Retina (tissue), 1 donor: Measurements from ENCODE around the gene ZNF587.
"Not testable (repeated sequence)": the region's sequence is repeated elsewhere in the genome, so short reads cannot be mapped to it uniquely, and the experiment has no call there.

ENCODE experiments used
- DNase-seq: peaks from one replicate; pipeline ENCODE4 v3.0.0-alpha.2; 2016

ZNF587 gene

DNA sequence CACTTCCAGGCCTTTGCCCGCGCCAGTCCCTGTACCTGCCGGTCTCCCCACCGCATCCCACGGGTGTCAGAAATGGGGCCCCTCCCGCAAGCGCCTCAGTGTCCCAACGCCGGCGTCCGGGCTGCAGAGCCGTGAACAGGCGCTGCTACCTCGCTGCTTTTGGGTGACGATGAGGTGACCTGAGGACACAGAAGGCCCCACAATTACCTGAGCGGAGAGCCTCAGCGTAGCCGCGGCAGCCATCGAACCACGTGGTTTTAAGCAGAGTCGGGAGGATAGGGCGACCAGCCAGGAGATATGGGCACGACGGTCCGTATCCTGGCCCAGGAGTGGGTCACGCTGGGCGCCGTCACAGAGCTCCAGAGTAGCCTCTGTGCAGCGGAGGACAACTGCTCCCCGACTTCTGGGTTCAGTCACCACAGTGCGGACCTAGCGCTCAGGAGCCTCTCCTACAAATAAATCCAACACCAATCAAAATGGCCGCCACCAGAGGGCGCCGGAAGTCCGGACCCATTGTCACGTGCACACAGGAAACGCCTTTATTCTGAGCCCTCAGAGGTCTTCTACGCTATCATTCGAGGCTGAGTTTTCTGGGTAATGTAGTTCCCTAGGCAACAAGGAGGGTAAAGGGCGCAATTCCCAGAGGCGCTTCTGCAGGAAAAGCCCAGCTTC lies 39.0 kb downstream of the ZNF587 start, which contains the start of gene ZNF814:
ZNF814 (minus strand) TSS at position 478 of the 672 bp plus-strand sequence; CDS start at position 243, 235 bp downstream.
- DNase-seq, result peak; percentile 96

DNA sequence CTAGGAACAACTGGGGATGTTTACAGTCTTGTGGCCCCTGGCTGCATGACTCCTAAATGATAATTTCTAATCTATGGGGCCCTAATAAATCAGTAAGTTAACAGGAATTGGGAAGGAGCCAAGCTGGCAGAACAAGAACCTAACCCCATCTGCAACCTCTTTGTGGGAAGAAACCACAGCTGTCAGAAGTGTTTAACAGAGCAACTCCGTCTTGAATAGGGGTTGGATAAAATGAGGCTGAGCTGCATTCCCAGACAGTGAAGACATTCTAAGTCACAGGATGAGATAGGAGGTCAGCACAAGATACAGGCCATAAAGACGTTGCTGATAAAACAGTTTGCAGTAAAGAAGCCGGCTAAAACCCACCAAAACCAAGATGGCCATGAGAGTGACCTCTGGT lies 41.0 kb downstream of the ZNF587 start:
- DNase-seq, result not testable (repeated sequence)

DNA sequence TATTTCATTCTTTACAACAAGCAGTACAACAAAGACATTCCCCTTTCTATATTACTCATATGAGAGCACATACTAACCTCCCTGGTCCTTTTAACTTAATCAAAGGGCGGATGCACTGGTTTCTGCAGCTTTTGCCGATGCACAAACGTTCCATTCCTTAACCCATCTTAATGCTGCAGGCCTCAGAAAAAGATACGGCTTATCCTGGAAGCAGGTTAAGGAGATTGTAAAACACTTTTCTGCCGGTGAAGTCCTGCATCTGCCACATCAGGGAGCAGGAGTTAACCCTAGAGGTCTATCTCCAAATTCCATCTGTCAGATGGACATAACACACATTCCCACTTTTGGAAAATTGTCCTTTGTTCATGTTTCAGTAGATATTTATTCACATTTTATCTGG lies 50.7 kb downstream of the ZNF587 start:
- no peak for DNase-seq

DNA sequence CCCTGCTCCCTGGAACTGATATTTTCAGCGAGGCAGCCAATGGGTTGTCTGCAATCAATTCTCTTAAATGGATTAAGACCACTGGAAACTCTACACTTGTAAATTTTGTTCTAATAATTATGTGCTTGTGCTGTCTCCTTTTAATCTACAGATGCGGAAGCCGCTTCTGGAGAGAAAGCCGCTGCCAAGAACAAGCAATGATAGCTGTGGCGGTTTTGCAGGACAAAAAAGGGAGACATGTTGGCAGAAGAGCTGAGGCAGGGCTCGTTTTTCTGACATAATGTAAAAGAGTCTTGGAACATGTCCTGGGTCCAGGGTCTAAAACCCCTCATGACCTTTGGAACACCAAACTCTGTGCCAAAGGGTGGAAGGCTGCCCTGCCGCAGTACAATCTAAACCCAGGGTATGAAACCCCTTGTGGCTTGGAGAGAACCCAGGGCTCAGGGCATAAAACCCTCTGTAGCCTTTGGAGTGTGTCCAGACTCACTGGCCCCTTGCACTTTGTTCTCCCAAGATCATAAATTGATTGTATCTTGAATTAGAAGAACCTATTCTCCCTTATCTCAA lies 54.0 kb downstream of the ZNF587 start:
- DNase-seq, result no peak

DNA sequence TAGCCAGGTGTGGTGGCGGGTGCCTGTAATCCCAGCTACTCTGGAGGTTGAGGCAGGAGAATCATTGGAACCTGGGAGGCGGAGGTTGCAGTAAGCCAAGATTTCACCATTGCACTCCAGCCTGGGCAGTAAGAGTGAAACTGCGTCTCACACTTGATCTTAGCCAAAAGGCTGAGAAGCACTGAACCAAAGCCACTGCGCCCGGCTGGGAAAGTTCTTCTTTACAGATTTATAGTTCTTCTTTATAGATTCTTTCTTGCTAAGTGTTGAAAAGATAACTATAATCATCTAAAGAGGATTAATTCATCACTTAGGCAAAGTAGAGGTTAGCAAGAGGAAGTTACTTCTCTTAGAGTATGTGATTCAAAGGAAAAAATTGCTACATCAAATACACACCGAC lies 55.6 kb downstream of the ZNF587 start:
- DNase-seq, result no peak

DNA sequence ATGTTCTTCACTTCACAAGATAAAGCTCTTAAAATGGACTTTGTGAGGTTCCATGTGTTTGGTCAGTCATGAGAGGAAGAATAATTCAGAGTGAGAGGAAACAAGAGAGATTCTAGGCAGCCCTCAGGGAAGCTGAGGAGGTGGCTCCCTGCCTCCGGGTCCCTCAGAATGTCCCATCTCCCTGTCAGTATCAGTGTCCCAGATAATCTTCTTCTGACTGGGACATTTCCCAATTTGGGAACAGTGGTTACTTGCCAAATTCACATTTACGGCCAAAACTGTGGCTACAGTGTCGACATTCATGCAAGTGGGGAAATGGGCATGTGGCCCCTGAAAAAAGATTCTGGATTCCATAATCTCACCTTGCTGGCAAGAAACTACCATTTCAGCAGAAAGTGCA lies 57.7 kb downstream of the ZNF587 start:
- no peak for DNase-seq

DNA sequence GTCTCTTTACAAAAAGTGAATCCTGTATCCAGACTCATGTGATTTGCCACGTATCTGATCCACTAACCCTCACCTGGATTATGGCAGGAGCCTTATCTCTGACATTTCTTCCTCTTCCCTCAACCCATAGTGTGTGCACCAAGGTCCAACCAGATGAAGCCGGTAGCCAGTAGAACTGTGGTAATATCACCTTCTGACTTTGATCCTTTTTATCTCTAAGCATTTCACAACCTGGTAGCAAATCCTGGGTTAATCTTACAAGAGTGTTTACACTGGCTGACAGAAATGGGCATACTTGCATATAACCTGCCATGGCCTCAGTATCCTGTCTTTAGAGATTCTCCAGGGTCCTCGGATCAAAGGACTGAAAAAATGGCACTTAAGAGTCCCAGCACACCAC lies 64.9 kb downstream of the ZNF587 start:
- no peak for DNase-seq
